Activated CD8-positive, alpha-beta memory T cell treated with anti-CD3 and anti-CD28 coated beads, Interleukin-2, amount 50 U/mL, for 24 hours (primary cell): ENCODE data around the gene GRIK2.
"Not testable (repeated sequence)": the region's sequence is repeated elsewhere in the genome, so short reads cannot be mapped to it uniquely, and the experiment has no call there.

Experiments used
- DNase-seq: peaks from one replicate; pipeline ENCODE4 v3.0.0-alpha.2; 2020; ENCODE audit errors: extremely low read depth

The GRIK2 gene

DNA sequence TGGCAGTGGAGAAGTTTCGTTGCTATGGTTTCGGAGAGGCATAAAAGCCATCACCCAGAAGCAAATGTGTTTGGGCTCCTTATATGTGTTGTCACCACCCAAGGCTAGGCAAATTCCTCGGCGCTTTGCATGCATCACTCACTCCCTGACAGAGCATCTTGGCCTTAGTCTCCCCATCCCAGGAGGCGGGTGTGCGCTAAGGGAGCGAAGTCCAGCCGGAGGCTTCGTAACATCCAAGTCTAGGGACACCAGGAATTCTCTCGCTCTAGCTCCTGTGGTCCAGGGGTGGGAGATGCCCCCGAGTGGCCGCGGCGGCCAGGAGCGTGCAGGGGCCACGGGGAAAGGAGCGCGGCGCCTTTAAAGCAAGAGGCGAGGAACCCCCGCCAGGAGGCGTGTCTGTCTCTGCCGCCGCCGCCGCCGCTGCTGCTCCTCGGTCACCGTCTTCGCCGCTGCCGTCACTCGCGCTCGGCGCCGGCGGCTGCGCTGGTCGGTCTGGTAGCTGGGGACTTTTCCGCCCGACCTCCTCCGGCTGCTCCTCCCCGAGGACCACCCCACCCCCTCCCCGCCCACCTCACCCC, at the start of gene GRIK2:
TSS of gene GRIK2 (plus strand) at position 458 of the 578 bp plus-strand sequence.
- DNase-seq, result no peak

DNA sequence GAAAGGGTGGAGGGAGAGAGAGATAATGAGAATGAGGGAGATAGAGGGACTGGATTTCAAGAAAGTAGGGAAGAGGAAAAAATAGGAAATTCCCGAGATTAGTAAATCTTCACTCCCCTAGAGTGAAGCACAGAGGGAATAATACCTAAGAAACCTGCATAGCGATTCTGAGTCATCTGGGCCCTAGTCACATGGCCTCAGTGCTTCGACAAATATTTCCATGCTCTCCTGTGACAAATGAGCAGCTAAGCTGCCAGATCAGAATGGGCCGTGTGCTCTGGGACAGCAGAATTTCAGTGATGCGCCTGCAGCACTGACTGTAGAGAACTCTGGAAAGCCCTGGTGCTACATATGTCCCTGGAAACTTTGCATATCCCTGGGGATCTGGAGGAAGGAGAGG, 48.6 kb upstream of the GRIK2 start:
- DNase-seq, result no peak

DNA sequence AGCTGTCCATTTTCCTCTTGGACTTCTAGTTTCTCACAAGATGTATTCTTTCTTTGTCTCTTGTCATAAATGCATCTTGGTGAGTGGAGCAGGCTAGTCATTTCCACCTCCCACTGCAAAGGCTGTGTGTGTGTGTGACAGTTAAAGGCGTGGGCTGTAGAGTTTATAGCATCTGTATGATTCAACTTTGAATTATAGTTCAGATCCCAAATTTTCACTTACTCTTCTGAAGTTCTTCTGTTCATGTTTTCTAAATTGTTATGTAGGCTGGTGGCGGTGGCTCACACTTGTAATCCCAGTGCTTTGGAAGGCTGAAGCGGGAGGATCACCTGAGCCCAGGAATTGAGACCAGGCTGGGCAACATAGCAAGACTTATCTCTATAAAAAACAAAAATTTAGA, 44.7 kb upstream of the GRIK2 start:
- no peak for DNase-seq

- DNase-seq, result not testable (repeated sequence)
These were observed 42.9 kb upstream of the GRIK2 start for GRCh38 chr6:101350631-101351030.

DNA sequence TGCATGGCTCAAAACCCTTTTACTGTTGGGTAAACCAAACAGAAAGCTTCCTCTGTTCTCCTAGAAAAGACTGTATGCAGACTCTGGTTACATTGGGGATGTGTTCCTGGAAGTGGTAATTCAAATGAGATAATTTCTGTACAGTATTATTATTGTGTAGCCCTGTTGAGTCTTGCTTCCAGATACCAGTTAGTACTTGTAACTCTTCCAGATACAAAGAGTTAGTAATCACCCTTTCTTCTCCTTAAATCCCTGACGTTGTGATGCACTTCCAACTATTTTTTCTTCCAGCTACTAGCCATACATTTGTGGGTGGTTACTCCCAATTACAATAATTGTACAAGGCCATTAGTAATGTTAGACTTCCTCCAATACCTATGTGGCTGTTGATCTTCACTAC, 42.3 kb upstream of the GRIK2 start:
- DNase-seq, result no peak

GRCh38 chr6:101352316-101352715, 41.2 kb upstream of the GRIK2 start:
- no peak for DNase-seq

GRCh38 chr6:101365181-101365580, 28.3 kb upstream of the GRIK2 start:
- no peak for DNase-seq

DNA sequence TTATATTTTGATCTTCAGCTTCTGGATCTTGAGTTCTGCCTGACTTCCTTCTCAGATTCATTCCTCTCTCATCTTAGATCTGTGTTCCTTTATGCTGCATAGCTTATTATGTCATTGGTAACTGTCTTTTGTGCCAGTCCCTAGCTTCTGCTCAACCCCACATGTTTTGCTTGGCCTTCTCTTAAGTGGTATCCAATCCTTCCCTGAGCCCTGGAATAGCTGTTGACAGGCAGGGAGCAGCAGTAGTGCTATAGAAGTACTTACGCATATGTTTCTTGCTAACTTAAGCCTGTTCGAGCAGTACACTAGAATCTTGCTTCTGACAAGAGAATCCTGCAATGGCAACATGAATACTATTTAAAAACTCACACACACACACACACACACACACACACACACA, 13.6 kb upstream of the GRIK2 start:
- DNase-seq, result no peak

GRCh38 chr6:101380897-101381630, 12.4 kb upstream of the GRIK2 start:
- no peak for DNase-seq

GRCh38 chr6:101383747-101384146, 9.8 kb upstream of the GRIK2 start:
- DNase-seq, result not testable (repeated sequence)

GRCh38 chr6:101386982-101387381, 6.5 kb upstream of the GRIK2 start:
- DNase-seq, result no peak

- no peak for DNase-seq
These were observed 1.5 kb upstream of the GRIK2 start for GRCh38 chr6:101391772-101392585.

GRCh38 chr6:101392586-101393230, 800 bp upstream of the GRIK2 start:
- no peak for DNase-seq

- no peak for DNase-seq
These were observed 332 bp downstream of the GRIK2 start for GRCh38 chr6:101393829-101394251.

DNA sequence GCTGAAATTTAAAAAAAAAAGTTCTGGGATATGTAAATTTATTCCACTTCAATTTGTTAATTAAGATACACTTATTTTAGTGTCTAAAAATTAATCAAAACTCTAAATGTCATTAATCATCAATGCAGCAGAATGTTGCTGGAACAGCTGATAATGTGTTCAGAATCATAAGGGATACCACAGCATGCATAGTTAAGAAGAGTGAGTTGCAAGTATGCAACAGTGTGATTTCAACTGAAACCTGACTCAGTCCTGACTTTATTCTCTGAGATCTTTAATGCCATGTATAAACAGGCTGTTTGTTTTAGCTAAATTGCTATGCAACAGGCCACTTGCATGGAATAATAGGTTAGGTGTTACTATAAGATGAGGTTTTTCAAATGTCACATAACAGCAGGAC, 1.4 kb downstream of the GRIK2 start:
- no peak for DNase-seq

DNA sequence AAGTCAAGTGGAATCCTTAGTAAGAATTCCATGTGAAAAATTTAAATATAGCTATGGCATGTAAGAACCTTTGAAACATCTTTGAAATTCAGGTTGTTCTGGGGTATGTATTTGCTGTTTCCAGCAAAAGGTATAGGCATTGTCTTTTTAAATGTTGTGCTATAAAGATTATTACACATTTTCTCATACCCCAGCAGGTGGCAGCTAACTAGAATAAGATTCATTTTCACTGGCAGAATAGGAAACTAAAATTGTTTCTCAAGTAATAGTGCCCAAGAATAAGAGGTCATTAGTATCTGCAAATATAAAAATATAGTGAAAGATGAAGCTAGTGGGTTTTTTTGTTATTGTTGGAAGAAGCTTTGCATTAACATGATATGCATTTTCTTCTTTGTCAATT, 1.8 kb downstream of the GRIK2 start:
- DNase-seq, result no peak

DNA sequence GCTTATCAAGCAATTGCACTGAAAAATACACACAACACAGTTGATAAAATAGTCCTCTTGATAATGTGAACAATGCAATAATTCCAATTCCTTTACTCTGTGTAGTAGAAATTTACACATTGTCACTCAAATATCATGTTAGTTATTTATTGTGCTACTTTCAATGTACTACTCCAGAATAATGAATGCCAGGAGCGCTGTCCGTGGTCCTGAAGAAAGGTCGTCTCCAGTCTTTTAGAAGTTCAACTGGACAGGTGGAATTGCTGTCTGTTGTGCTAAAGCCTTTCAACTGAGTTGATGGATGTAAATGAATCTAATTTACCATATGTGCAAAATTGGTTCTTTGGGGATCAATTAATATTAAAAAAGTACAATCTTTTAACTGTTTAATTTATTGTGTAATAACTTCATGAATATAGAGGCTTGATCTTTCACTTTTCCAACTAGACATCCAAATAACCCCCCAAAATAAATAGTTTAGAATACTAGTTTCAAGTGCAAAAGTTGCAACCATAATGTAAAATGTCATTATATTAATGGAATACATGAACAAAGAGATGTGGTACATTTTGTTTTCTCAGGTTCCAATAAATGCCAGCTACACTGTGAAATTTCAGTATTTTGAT, 3.2 kb downstream of the GRIK2 start:
- DNase-seq, result no peak

- no peak for DNase-seq
These were observed 3.7 kb downstream of the GRIK2 start for GRCh38 chr6:101397199-101397598.

DNA sequence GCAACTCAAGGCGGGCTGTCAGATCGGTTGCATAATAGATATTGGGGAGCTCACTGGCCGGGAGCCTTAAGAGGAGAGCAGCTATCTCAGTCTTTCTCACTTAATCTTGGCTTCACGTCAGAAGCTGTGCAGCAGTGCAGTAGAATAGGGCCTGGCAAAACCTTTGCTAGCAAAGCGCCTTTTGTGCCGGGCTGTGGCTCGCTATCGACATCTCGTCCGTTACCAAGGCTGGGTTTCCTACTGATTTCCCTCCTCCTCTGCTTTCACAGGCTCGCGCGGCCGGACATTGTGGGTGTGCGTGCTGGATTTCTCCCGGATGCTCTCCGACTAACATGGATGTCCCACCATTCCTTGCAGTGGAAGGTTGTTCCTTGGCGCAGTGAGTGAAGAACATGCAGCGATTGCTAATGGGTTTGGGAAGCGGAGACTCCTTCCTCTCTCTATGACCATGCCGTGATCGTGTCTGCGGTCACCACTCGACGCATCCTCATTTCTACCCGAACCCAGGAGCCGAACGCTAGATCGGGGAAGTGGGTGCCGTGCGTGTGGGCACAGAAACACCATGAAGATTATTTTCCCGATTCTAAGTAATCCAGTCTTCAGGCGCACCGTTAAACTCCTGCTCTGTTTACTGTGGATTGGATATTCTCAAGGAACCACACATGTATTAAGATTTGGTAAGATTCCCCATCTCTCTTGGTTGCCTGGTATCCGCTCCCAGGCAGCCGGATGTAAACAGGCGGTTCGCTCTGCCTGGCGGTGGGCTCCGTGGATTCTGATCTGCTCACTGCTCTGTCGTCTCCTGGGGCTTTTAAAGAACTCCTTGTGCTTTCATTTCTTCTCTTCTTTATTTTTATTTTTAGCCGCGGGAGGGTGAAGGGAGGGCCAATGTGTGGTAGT, 5.5 kb downstream of the GRIK2 start:
- no peak for DNase-seq

DNA sequence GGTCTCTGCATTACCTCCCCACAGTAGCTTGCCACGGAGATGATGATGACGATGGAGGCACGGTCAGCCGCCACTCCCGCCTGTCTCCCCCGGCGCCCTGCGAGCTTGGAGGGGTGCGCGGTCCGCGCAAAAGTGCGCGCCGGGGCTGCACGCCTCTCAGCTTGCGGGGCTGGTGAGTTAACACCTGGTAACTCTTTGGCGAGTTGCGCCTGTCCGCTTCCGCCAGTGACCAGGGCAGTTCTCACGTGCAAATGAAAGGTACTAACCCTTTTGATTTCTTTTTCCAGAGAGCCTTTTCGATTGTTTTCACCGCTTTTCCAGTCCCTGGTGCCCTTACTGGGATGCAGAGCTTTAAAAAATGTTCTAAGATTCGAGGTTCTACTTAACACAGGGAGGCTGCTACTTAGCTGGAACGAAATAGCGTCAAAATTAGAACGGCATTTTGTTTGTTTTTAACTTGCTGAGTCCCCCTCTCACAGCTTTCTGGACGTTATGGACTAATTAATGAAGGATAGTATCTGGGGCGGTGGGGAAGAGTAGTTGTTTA, 6.2 kb downstream of the GRIK2 start:
- no peak for DNase-seq
